ENCODE data around the gene ZNF33A. TPM values are rescaled to one million over a fixed set of nuclear protein-coding genes. Genes with fewer than 3 reads are reported as not detected.

ZNF33A gene
- total and polyA plus RNA-seq, 7 experiments from 2014 or later, result 14.6 to 74.2 (median 39.9) TPM

GRCh38 chr10:38103756-38104155 is 93.3 kb downstream of the ZNF33A start:
- Histone ChIP-seq H3K27me3 (ENCODE audit: control insufficient read depth in 2 of 2, insufficient read depth in 2 of 2, low read length in 2 of 2) (no peaks in the 10 kb centered on the region), H3K27ac (ENCODE audit: low read depth, low read length) (no peak overlapping the region), H3K4me3 (ENCODE audit: low read length) (no peak overlapping the region), H3K4me1 (ENCODE audit: control insufficient read depth in 2 of 2, insufficient read depth in 2 of 2, low read length in 2 of 2) (no peaks in the 10 kb centered on the region), H3K36me3 (ENCODE audit: control insufficient read depth in 2 of 3, insufficient read depth in 3 of 3, low read length in 3 of 3) (peaks cover 3 to 42% (median 20%) of the 10 kb centered on the region in 3 experiments), H3K9me3 (ENCODE audit: control insufficient read depth in 2 of 3, low read length in 3 of 3) (peaks cover 0 to 55% (median 8%) of the 10 kb centered on the region in 3 experiments)
- DNase-seq (no peak), ATAC-seq (no peak)
- Mint-ChIP-seq H3K36me3 (peaks cover 56 to 93% (median 90%) of the 10 kb centered on the region in 5 donors), H3K27ac (no peak overlapping the region), H3K4me1 (peaks cover 0 to 12% (median 0%) of the 10 kb centered on the region in 7 donors), H3K9me3 (peaks cover 26 to 100% (median 62%) of the 10 kb centered on the region in 11 donors), H3K4me3 (no peak overlapping the region), H3K27me3 (no peaks in the 10 kb centered on the region)
- CTCF ChIA-PET, result no interaction called here
- intact Hi-C loops (cut with micrococcal nuclease), result no loop called here
- POLR2A ChIA-PET, result no interaction called here

- CTCF ChIA-PET, result no interaction called here
- Mint-ChIP-seq H3K27me3 (no peaks in the 10 kb centered on the region), H3K9me3 (peaks cover 14 to 98% (median 71%) of the 10 kb centered on the region in 11 donors)
These were observed 101.7 kb downstream of the ZNF33A start for GRCh38 chr10:38112159-38112558.

More at GRCh38 chr10:38112159-38112558, 101.7 kb downstream of the ZNF33A start:
- POLR2A ChIA-PET, result no interaction called here
- ATAC-seq, result no peak
- H3K27ac ChIP-seq (ENCODE audit: low read depth, low read length), result no peak overlapping the region
- no peaks in the 10 kb centered on the region for H3K4me1 ChIP-seq (ENCODE audit: control insufficient read depth in 2 of 2, insufficient read depth in 2 of 2, low read length in 2 of 2)
- no peak overlapping the region for H3K4me3 ChIP-seq (ENCODE audit: low read length)
- Mint-ChIP-seq H3K4me3 (no peak overlapping the region), H3K4me1 (peaks cover 0 to 5% (median 0%) of the 10 kb centered on the region in 7 donors), H3K27ac (no peak overlapping the region), H3K36me3 (peaks cover 17 to 81% (median 77%) of the 10 kb centered on the region in 5 donors)
- intact Hi-C loops (cut with micrococcal nuclease), result no loop called here
- peaks cover 6 to 70% (median 16%) of the 10 kb centered on the region in 3 experiments for H3K9me3 ChIP-seq (ENCODE audit: control insufficient read depth in 2 of 3, low read length in 3 of 3)
- no peaks in the 10 kb centered on the region for H3K27me3 ChIP-seq (ENCODE audit: control insufficient read depth in 2 of 2, insufficient read depth in 2 of 2, low read length in 2 of 2)
- no peak for DNase-seq
- H3K36me3 ChIP-seq (ENCODE audit: control insufficient read depth in 2 of 3, insufficient read depth in 3 of 3, low read length in 3 of 3), result peaks cover 0 to 41% (median 8%) of the 10 kb centered on the region in 3 experiments

Other genes starting within 250 kb of the ZNF33A start
- 10 to 100 TPM in 3 of 5 experiments, 1 to 10 TPM in 2; 5.4 to 26.9 (median 11.0) TPM for gene ZNF248, start 153.1 kb upstream of the ZNF33A start, total RNA-seq
- 1 to 10 TPM; 4.3 to 6.8 TPM for gene ZNF248, start 153.1 kb upstream of the ZNF33A start, polyA plus RNA-seq
- 10 to 100 TPM in 3 of 5 experiments, 1 to 10 TPM in 2; 7.0 to 13.9 (median 10.1) TPM for gene ZNF25, start 34.0 kb upstream of the ZNF33A start, total RNA-seq
- gene ZNF25, start 34.0 kb upstream of the ZNF33A start, polyA plus RNA-seq, result 1 to 10 TPM; 4.3 to 4.7 TPM
- gene ZNF37A, start 83.7 kb downstream of the ZNF33A start, total RNA-seq, result 10 to 100 TPM; 14.2 to 29.8 (median 26.9) TPM
- gene ZNF37A, start 83.7 kb downstream of the ZNF33A start, polyA plus RNA-seq, result 1 to 10 TPM; 4.8 to 5.2 TPM